ENCODE data around the gene PACSIN3. TPM values are rescaled to one million over a fixed set of nuclear protein-coding genes. Genes with fewer than 3 reads are reported as not detected.

Gene PACSIN3
- total and polyA plus RNA-seq, 2 donors (not counting 3 experiments of a cell fraction or from before 2014, with no cell fraction given), result 15.2 to 27.2 TPM

- Histone ChIP-seq H4K20me1 (replicated peaks; ENCODE audit: control insufficient read depth, extremely low read depth, insufficient read depth, low read length) (no peaks in the 10 kb centered on the region), H3K36me3 (ENCODE audit: control insufficient read depth in 2 of 2, extremely low read depth in 1 of 2, insufficient read depth in 2 of 2, low read length in 2 of 2) (peaks cover 17 to 57% of the 10 kb centered on the region in 2 experiments), H3K79me2 (ENCODE audit: control insufficient read depth, insufficient read depth, low read length) (peaks cover 50% of the 10 kb centered on the region), H3K9me3 (replicated peaks; ENCODE audit: control insufficient read depth, insufficient read depth, low read length) (no peaks in the 10 kb centered on the region), H3K27me3 (ENCODE audit: control insufficient read depth in 2 of 2, insufficient read depth in 2 of 2, low read length in 2 of 2) (no peaks in the 10 kb centered on the region), H3K4me2 (ENCODE audit: insufficient read depth, low read length) (no peak overlapping the region), H3K4me3 (replicated peaks in 1 of 3; ENCODE audit: insufficient read depth in 1 of 3, low read depth in 1 of 3, low read length in 3 of 3) (no peak overlapping the region), H3K4me1 (ENCODE audit: control insufficient read depth, extremely low read depth, insufficient read depth, low read length) (peaks cover 10% of the 10 kb centered on the region), H2AFZ (ENCODE audit: low read depth, low read length) (no peak overlapping the region), H3K9me1 (replicated peaks; ENCODE audit: control insufficient read depth, extremely low read depth, insufficient read depth, low read length) (no peaks in the 10 kb centered on the region), H3K9ac (replicated peaks; ENCODE audit: extremely low read depth, insufficient read depth, low read length) (no peak overlapping the region), H3K27ac (ENCODE audit: insufficient read depth, low read depth, low read length) (no peak overlapping the region)
- FAIRE-seq (no peak), DNase-seq (ENCODE audit: low read depth, low spot score) (no peak)
- POLR2A ChIA-PET, result no interaction called here
- CTCF ChIA-PET, result interaction anchor here (1.5 to 2.5 kb wide), 2 partner anchors 11 to 18 kb away, joined by 6 to 11 read pairs; no protein-coding TSS in a partner anchor
- no TSS peak for BruUV-seq (replicated peaks)
- intact Hi-C loops (cut with micrococcal nuclease), result no loop called here
- dilution Hi-C loops (cut with MboI; ENCODE audit: extremely low pct_ligation_motif_present, low sequenced_read_pairs), result no loop called here
- TF ChIP-seq CTCF (IDR thresholded peaks at IDR 0.05; ENCODE audit: extremely low read depth in 1 of 2, insufficient read depth in 1 of 2, low read depth in 1 of 2, low read length in 2 of 2) (no peak), MYC (IDR thresholded peaks at IDR 0.05; ENCODE audit: low read depth, low read length) (no peak), EZH2 (IDR thresholded peaks at IDR 0.05; ENCODE audit: borderline replicate concordance, low read depth, low read length, severe bottlenecking) (no peak), POLR2AphosphoS5 (IDR thresholded peaks at IDR 0.05; ENCODE audit: insufficient read depth, low read depth, low read length) (no peak), POLR2A (IDR thresholded peaks at IDR 0.05; ENCODE audit: low read depth, low read length) (no peak), GATA2 (IDR thresholded peaks at IDR 0.05; ENCODE audit: insufficient read depth, insufficient read length, low read depth, low read length) (no peak), JUN (IDR thresholded peaks at IDR 0.05; ENCODE audit: borderline replicate concordance, insufficient read depth, insufficient read length, low read depth) (no peak), FOS (IDR thresholded peaks at IDR 0.05; ENCODE audit: borderline replicate concordance, insufficient read depth, low read length) (no peak)
- TF ChIP-seq, protein P1, sequence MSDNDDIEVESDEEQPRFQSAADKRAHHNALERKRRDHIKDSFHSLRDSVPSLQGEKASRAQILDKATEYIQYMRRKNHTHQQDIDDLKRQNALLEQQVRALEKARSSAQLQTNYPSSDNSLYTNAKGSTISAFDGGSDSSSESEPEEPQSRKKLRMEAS (IDR thresholded peaks at IDR 0.05; ENCODE audit: insufficient read depth, insufficient read length), result no peak
Measured at GRCh38 chr11:47171061-47171838, 15.0 kb downstream of the PACSIN3 start.

Data from endothelial cell of umbilical vein (primary cell).